ENCODE measurements around the gene MSI2. TPM values are rescaled to one million over a fixed set of nuclear protein-coding genes. Genes with fewer than 3 reads are reported as not detected.
A peak's percentile ranks its signal among the peaks of the same experiment; 100 is the strongest.

Gene MSI2
- total RNA-seq, 2 experiments from 2014 or later: 87.6 to 96.0 TPM

GRCh38 chr17:57251211-57251787, 5.0 kb upstream of the MSI2 start:
- H3K27ac Mint-ChIP-seq: no peak overlapping the region
- CTCF ChIA-PET: interaction anchor here (1.1 kb wide), 1 partner anchor 8 kb away, joined by 3 read pairs; no protein-coding TSS in a partner anchor

GRCh38 chr17:57253362-57254065, 2.8 kb upstream of the MSI2 start:
- H3K4me1 Mint-ChIP-seq: peaks cover 21% of the 10 kb centered on the region
- no peak overlapping the region for H3K27ac Mint-ChIP-seq
- ChIA-PET POLR2A (no interaction called here), CTCF (interaction anchor here (0.5 to 2.5 kb wide), 4 partner anchors 10 to 418 kb away, joined by 5 to 18 read pairs (median 6); no protein-coding TSS in a partner anchor)
- H3K9me3 Mint-ChIP-seq: peaks cover 12% of the 10 kb centered on the region
- H3K27me3 Mint-ChIP-seq: peaks cover 12% of the 10 kb centered on the region
- no peak for DNase-seq
- H3K36me3 Mint-ChIP-seq (ENCODE audit: low read depth): peaks cover 6% of the 10 kb centered on the region
- H3K4me3 Mint-ChIP-seq: no peak overlapping the region

More at GRCh38 chr17:57251211-57251787, 5.0 kb upstream of the MSI2 start:
- H3K4me3 Mint-ChIP-seq: no peak overlapping the region
- peaks cover 1% of the 10 kb centered on the region for H3K36me3 Mint-ChIP-seq (ENCODE audit: low read depth)
- POLR2A ChIA-PET: no interaction called here
- H3K27me3 Mint-ChIP-seq: peaks cover 16% of the 10 kb centered on the region
- H3K4me1 Mint-ChIP-seq: peaks cover 17% of the 10 kb centered on the region
- DNase-seq: no peak
- H3K9me3 Mint-ChIP-seq: peaks cover 12% of the 10 kb centered on the region

- Mint-ChIP-seq H3K27me3 (peaks cover 10% of the 10 kb centered on the region), H3K36me3 (ENCODE audit: low read depth) (peaks cover 21% of the 10 kb centered on the region), H3K27ac (peak overlapping the region; percentile 86), H3K4me1 (peaks cover 39% of the 10 kb centered on the region), H3K9me3 (peaks cover 5% of the 10 kb centered on the region), H3K4me3 (peak overlapping the region; percentile 85)
- ChIA-PET CTCF (interaction anchor here (2.5 kb wide), 1 partner anchor 12 kb away, joined by 18 read pairs; no protein-coding TSS in a partner anchor), POLR2A (no interaction called here)
- DNase-seq: no peak
Measured at GRCh38 chr17:57255182-57255775, 1.0 kb upstream of the MSI2 start.

GRCh38 chr17:57256708-57257112, 387 bp downstream of the MSI2 start:
- Mint-ChIP-seq H3K9me3 (no peaks in the 10 kb centered on the region), H3K4me3 (peak overlapping the region; percentile 80), H3K27me3 (peaks cover 10% of the 10 kb centered on the region), H3K27ac (peak overlapping the region; percentile 93), H3K36me3 (ENCODE audit: low read depth) (peaks cover 34% of the 10 kb centered on the region), H3K4me1 (peaks cover 53% of the 10 kb centered on the region)
- DNase-seq: peak; percentile 58
- ChIA-PET POLR2A (interaction anchor here (0.6 kb wide), 1 partner anchor 22 kb away, joined by 7 read pairs; no protein-coding TSS in a partner anchor), CTCF (interaction anchor here (1.9 to 3.7 kb wide), 2 partner anchors 12 to 13 kb away, joined by 5 to 18 read pairs; no protein-coding TSS in a partner anchor)

- ChIA-PET CTCF (interaction anchor here (0.6 to 3.7 kb wide), 5 partner anchors 11 to 365 kb away, joined by 3 to 18 read pairs (median 4); no protein-coding TSS in a partner anchor), POLR2A (interaction anchor here (0.6 kb wide), 1 partner anchor 22 kb away, joined by 7 read pairs; no protein-coding TSS in a partner anchor)
- H3K4me1 Mint-ChIP-seq: peaks cover 59% of the 10 kb centered on the region
- no peaks in the 10 kb centered on the region for H3K9me3 Mint-ChIP-seq
- peaks cover 10% of the 10 kb centered on the region for H3K27me3 Mint-ChIP-seq
- peak; percentile 38 for DNase-seq
- peaks cover 40% of the 10 kb centered on the region for H3K36me3 Mint-ChIP-seq (ENCODE audit: low read depth)
- peak overlapping the region; percentile 80 for H3K4me3 Mint-ChIP-seq
- H3K27ac Mint-ChIP-seq: peak overlapping the region; percentile 93
Measured at GRCh38 chr17:57257195-57257894, 1.0 kb downstream of the MSI2 start.

- peaks cover 7% of the 10 kb centered on the region for H3K27me3 Mint-ChIP-seq
- no peaks in the 10 kb centered on the region for H3K9me3 Mint-ChIP-seq
- no peak for DNase-seq
- CTCF ChIA-PET: interaction anchor here (0.6 to 3.7 kb wide), 6 partner anchors 11 to 527 kb away, joined by 3 to 18 read pairs (median 4); no protein-coding TSS in a partner anchor
- POLR2A ChIA-PET: no interaction called here
- H3K4me3 Mint-ChIP-seq: peak overlapping the region; percentile 80
- peaks cover 66% of the 10 kb centered on the region for H3K4me1 Mint-ChIP-seq
- peak overlapping the region; percentile 93 for H3K27ac Mint-ChIP-seq
- H3K36me3 Mint-ChIP-seq (ENCODE audit: low read depth): peaks cover 48% of the 10 kb centered on the region
Measured at GRCh38 chr17:57257895-57258851, 1.9 kb downstream of the MSI2 start.

- Mint-ChIP-seq H3K9me3 (no peaks in the 10 kb centered on the region), H3K4me3 (peak overlapping the region; percentile 80), H3K27me3 (peaks cover 2% of the 10 kb centered on the region), H3K27ac (no peak overlapping the region), H3K4me1 (peaks cover 71% of the 10 kb centered on the region), H3K36me3 (ENCODE audit: low read depth) (peaks cover 58% of the 10 kb centered on the region)
- ChIA-PET CTCF (interaction anchor here (1.4 to 3.7 kb wide), 2 partner anchors 16 to 413 kb away, joined by 3 to 18 read pairs; no protein-coding TSS in a partner anchor), POLR2A (no interaction called here)
- DNase-seq: no peak
Measured at GRCh38 chr17:57259306-57259705, 3.0 kb downstream of the MSI2 start.

- Mint-ChIP-seq H3K27ac (no peak overlapping the region), H3K4me1 (peaks cover 68% of the 10 kb centered on the region), H3K9me3 (no peaks in the 10 kb centered on the region), H3K27me3 (peaks cover 2% of the 10 kb centered on the region), H3K4me3 (peak overlapping the region; percentile 8), H3K36me3 (ENCODE audit: low read depth) (peaks cover 63% of the 10 kb centered on the region)
- DNase-seq: no peak
- ChIA-PET POLR2A (no interaction called here), CTCF (interaction anchor here (1.4 kb wide), 1 partner anchor 413 kb away, joined by 3 read pairs; no protein-coding TSS in a partner anchor)
Measured at GRCh38 chr17:57259817-57260216, 3.5 kb downstream of the MSI2 start.

GRCh38 chr17:57260325-57261083, 4.2 kb downstream of the MSI2 start:
- Mint-ChIP-seq H3K9me3 (no peaks in the 10 kb centered on the region), H3K4me3 (no peak overlapping the region), H3K27me3 (peaks cover under 1% of the 10 kb centered on the region), H3K4me1 (peaks cover 61% of the 10 kb centered on the region), H3K36me3 (ENCODE audit: low read depth) (peaks cover 70% of the 10 kb centered on the region), H3K27ac (no peak overlapping the region)
- CTCF ChIA-PET: interaction anchor here (1.0 to 2.0 kb wide), 4 partner anchors 17 to 412 kb away, joined by 3 to 7 read pairs (median 3); no protein-coding TSS in a partner anchor
- POLR2A ChIA-PET: no interaction called here
- DNase-seq: no peak

GRCh38 chr17:57261084-57261461, 4.8 kb downstream of the MSI2 start:
- CTCF ChIA-PET: interaction anchor here (1.0 to 2.0 kb wide), 3 partner anchors 18 to 99 kb away, joined by 3 to 7 read pairs (median 3); no protein-coding TSS in a partner anchor
- H3K27ac Mint-ChIP-seq: no peak overlapping the region
- no peak for DNase-seq
- H3K4me3 Mint-ChIP-seq: no peak overlapping the region
- peaks cover 58% of the 10 kb centered on the region for H3K4me1 Mint-ChIP-seq
- H3K36me3 Mint-ChIP-seq (ENCODE audit: low read depth): peaks cover 76% of the 10 kb centered on the region
- POLR2A ChIA-PET: no interaction called here
- H3K9me3 Mint-ChIP-seq: no peaks in the 10 kb centered on the region
- no peaks in the 10 kb centered on the region for H3K27me3 Mint-ChIP-seq

- no peak for DNase-seq
- POLR2A ChIA-PET: no interaction called here
- CTCF ChIA-PET: no interaction called here
- no peaks in the 10 kb centered on the region for H3K9me3 Mint-ChIP-seq
- no peaks in the 10 kb centered on the region for H3K27me3 Mint-ChIP-seq
- no peak overlapping the region for H3K27ac Mint-ChIP-seq
- H3K36me3 Mint-ChIP-seq (ENCODE audit: low read depth): peaks cover 86% of the 10 kb centered on the region
- peaks cover 58% of the 10 kb centered on the region for H3K4me1 Mint-ChIP-seq
- H3K4me3 Mint-ChIP-seq: no peak overlapping the region
Measured at GRCh38 chr17:57262557-57262956, 6.2 kb downstream of the MSI2 start.
